Prostate gland (tissue), 2 donors: Measurements from ENCODE around the gene PODN. TPM values are rescaled to one million over a fixed set of nuclear protein-coding genes. Genes with fewer than 3 reads are reported as not detected.

ENCODE experiments used
- DNase-seq: peaks from one replicate; pipeline ENCODE4 v3.0.0-alpha.2; 2019; ENCODE audit warnings: low spot score
- H3K27ac ChIP-seq, 2 donors: fragments of 200-600 bp; sonication (generic); 2 replicates each; pipeline ENCODE4 v1.5.1; 2017 to 2019
- H3K27me3 ChIP-seq: fragments of 200-600 bp; sonication (generic); replicated peaks from 2 replicates; pipeline ENCODE4 v1.5.1; 2019; ENCODE audit not compliant: insufficient read depth
- H3K36me3 ChIP-seq, 2 donors: fragments of 200-600 bp; sonication (generic); 1 replicate in 1 of 2; 2 replicates in 1 of 2; pipeline versions ENCODE4 v1.5.1 to v1.8.1; 2017 to 2019
- H3K4me1 ChIP-seq: fragments of 200-600 bp; sonication (generic); replicated peaks from 2 replicates; pipeline ENCODE4 v1.5.1; 2019
- H3K4me3 ChIP-seq, 2 donors: fragments of 200-600 bp; sonication (generic); 2 replicates each; pipeline ENCODE4 v1.5.1; 2017 to 2019
- H3K9me3 ChIP-seq: fragments of 200-600 bp; sonication (generic); 2 replicates; pipeline ENCODE4 v1.5.1; 2017
- CTCF ChIP-seq, 4 experiments: fragments of 200-600 bp in 2 of 4; fragments of 450-650 bp in 2 of 4; sonication (generic) in 2 of 4; IDR thresholded peaks; 1 replicate in 3 of 4; 2 replicates in 1 of 4; pipeline ENCODE4 v1.5.1; 2016 to 2019; ENCODE audit warnings: antibody characterized with exemption in 4 of 4, mild to moderate bottlenecking in 2 of 4, moderate library complexity in 2 of 4
- POLR2A ChIP-seq: fragments of 450-650 bp; IDR thresholded peaks from one replicate; pipeline ENCODE4 v1.6.1; 2016; ENCODE audit warnings: antibody characterized with exemption, mild to moderate bottlenecking
- POLR2AphosphoS5 ChIP-seq: sonication (generic); formaldehyde crosslinking; IDR thresholded peaks from one replicate; pipeline ENCODE4 v1.6.1; 2017; ENCODE audit warnings: antibody characterized with exemption
- WGBS: methylation state at CpG from one replicate; pipeline ENCODE4 v1.1.5; 2018; 5-methylcytosine and 5-hydroxymethylcytosine counted together
- intact Hi-C: fragments of 100-400 bp; cut with DNase I; formaldehyde crosslinking; loops from one replicate; pipeline ENCODE4 v1.14.2; 2022
- total RNA-seq, 2 donors: library from RNA; depleted of rRNA; stranded (reverse); fragments of >200 nt; gene quantifications; one replicate each; pipeline ENCODE4 v1.1.0, GENCODE V29; 2016

Gene PODN
- total RNA-seq: 10 to 100 TPM; 11.6 to 92.7 TPM

- no peaks in the 10 kb centered on the region for H3K36me3 ChIP-seq
- no peaks in the 10 kb centered on the region for H3K9me3 ChIP-seq
- H3K27ac ChIP-seq: peak within 1 kb of the TSS; percentile 68 to 73
- H3K4me1 ChIP-seq: peaks cover 3% of the 10 kb centered on the region
- WGBS: under 1% methylated on average over 61 of the region's 73 CpGs
- no peak for TF ChIP-seq CTCF (IDR thresholded peaks at IDR 0.05)
- no peak for TF ChIP-seq POLR2AphosphoS5
- TF ChIP-seq POLR2A: no peak
- H3K27me3 ChIP-seq: peaks cover 4% of the 10 kb centered on the region
- DNase-seq: no peak
- intact Hi-C loops: no loop called here
- H3K4me3 ChIP-seq: peak within 1 kb of the TSS; percentile 46 to 49
These were observed at the start of gene PODN for GRCh38 chr1:53061859-53062707. Gene PODN, plus strand, starts transcription at chr1:53062213. Its CDS starts 7,643 bp downstream, at chr1:53069856.

- H3K4me3 ChIP-seq: peak overlapping the region; percentile 38 to 40
- no peaks in the 10 kb centered on the region for H3K36me3 ChIP-seq
- intact Hi-C loops: no loop called here
- TF ChIP-seq CTCF (IDR thresholded peaks at IDR 0.05) (no peak), POLR2A (no peak), POLR2AphosphoS5 (peak; percentile 91)
- no peaks in the 10 kb centered on the region for H3K9me3 ChIP-seq
- under 1% methylated on average over 9 of the region's 9 CpGs for WGBS
- peak; percentile 75 for DNase-seq
- peak overlapping the region; percentile 38 to 54 for H3K27ac ChIP-seq
- no peaks in the 10 kb centered on the region for H3K4me1 ChIP-seq
- H3K27me3 ChIP-seq: no peaks in the 10 kb centered on the region
These were observed 47.1 kb upstream of the PODN start for GRCh38 chr1:53014791-53015507.

- no peak for DNase-seq
- no peaks in the 10 kb centered on the region for H3K9me3 ChIP-seq
- no peaks in the 10 kb centered on the region for H3K36me3 ChIP-seq
- peak overlapping the region in 1 of 2 donors; percentile 38 for H3K27ac ChIP-seq
- intact Hi-C loops: no loop called here
- TF ChIP-seq POLR2A (no peak), POLR2AphosphoS5 (no peak), CTCF (IDR thresholded peaks at IDR 0.05) (no peak)
- WGBS: 22% methylated on average over 3 of the region's 3 CpGs
- H3K4me1 ChIP-seq: no peaks in the 10 kb centered on the region
- no peaks in the 10 kb centered on the region for H3K27me3 ChIP-seq
- peak overlapping the region; percentile 38 to 40 for H3K4me3 ChIP-seq
These were observed 46.5 kb upstream of the PODN start for GRCh38 chr1:53015508-53015860.

GRCh38 chr1:53016705-53017104, 45.3 kb upstream of the PODN start:
- Histone ChIP-seq H3K27me3 (no peaks in the 10 kb centered on the region), H3K4me3 (no peak overlapping the region), H3K9me3 (no peaks in the 10 kb centered on the region), H3K4me1 (no peaks in the 10 kb centered on the region), H3K27ac (no peak overlapping the region), H3K36me3 (no peaks in the 10 kb centered on the region)
- 98% methylated on average over 1 of the region's 1 CpG for WGBS
- intact Hi-C loops: no loop called here
- DNase-seq: no peak
- TF ChIP-seq POLR2AphosphoS5: no peak
- TF ChIP-seq CTCF (IDR thresholded peaks at IDR 0.05): no peak
- no peak for TF ChIP-seq POLR2A
